NB4 (cell line): ENCODE measurements around the gene CAMTA1.

Source experiments
- DNase-seq: peaks from one replicate; pipeline ENCODE4 v3.0.0; 2010; ENCODE audit warnings: low read depth
- H3K4me3 ChIP-seq: one replicate; pipeline ENCODE4 v1.5.1; 2011; ENCODE audit warnings: mild to moderate bottlenecking, low read depth, low read length, moderate library complexity
- CTCF ChIP-seq: IDR thresholded peaks from one replicate; pipeline ENCODE4 v1.5.1; 2012; ENCODE audit warnings: low read depth, low read length
- MAX ChIP-seq: IDR thresholded peaks from 2 replicates; pipeline ENCODE4 v1.6.1; 2011; ENCODE audit warnings: low read depth, low read length
- MYC ChIP-seq: IDR thresholded peaks from 2 replicates; pipeline ENCODE4 v1.6.1; 2011; ENCODE audit warnings: low read depth, low read length
- POLR2A ChIP-seq: IDR thresholded peaks from 2 replicates; pipeline ENCODE4 v1.6.1; 2011; ENCODE audit warnings: mild to moderate bottlenecking; ENCODE audit not compliant: insufficient read length; ENCODE audit errors: extremely low read depth

The CAMTA1 gene

GRCh38 chr1:6941786-6942185 is 156.5 kb downstream of the CAMTA1 start:
- H3K4me3 ChIP-seq, result no peak overlapping the region
- DNase-seq, result no peak
- TF ChIP-seq MYC (no peak), MAX (no peak), POLR2A (no peak), CTCF (no peak)

GRCh38 chr1:6942990-6943389 is 157.7 kb downstream of the CAMTA1 start:
- no peak for TF ChIP-seq POLR2A
- TF ChIP-seq MYC, result no peak
- no peak for TF ChIP-seq CTCF
- no peak for TF ChIP-seq MAX
- no peak overlapping the region for H3K4me3 ChIP-seq
- DNase-seq, result no peak

- no peak overlapping the region for H3K4me3 ChIP-seq
- TF ChIP-seq POLR2A (no peak), MAX (no peak), MYC (no peak), CTCF (no peak)
Measured at GRCh38 chr1:6944434-6944833, 159.2 kb downstream of the CAMTA1 start.

GRCh38 chr1:6947952-6948351 is 162.7 kb downstream of the CAMTA1 start:
- DNase-seq, result no peak
- H3K4me3 ChIP-seq, result no peak overlapping the region
- TF ChIP-seq MYC, result no peak
- no peak for TF ChIP-seq MAX
- TF ChIP-seq CTCF, result no peak
- TF ChIP-seq POLR2A, result no peak

More at GRCh38 chr1:6944434-6944833, 159.2 kb downstream of the CAMTA1 start:
- no peak for DNase-seq

GRCh38 chr1:6948416-6948815 is 163.2 kb downstream of the CAMTA1 start:
- TF ChIP-seq CTCF, result no peak
- TF ChIP-seq POLR2A, result no peak
- no peak for TF ChIP-seq MYC
- TF ChIP-seq MAX, result no peak
- no peak overlapping the region for H3K4me3 ChIP-seq
- DNase-seq, result no peak

GRCh38 chr1:6948861-6949260 is 163.6 kb downstream of the CAMTA1 start:
- H3K4me3 ChIP-seq, result no peak overlapping the region
- TF ChIP-seq MYC, result no peak
- TF ChIP-seq MAX, result no peak
- no peak for TF ChIP-seq CTCF
- TF ChIP-seq POLR2A, result no peak
- DNase-seq, result no peak
